A673 (cell line): Measurements from ENCODE around the gene DNAI7. TPM values are rescaled to one million over a fixed set of nuclear protein-coding genes. Genes with fewer than 3 reads are reported as not detected.

Source experiments
- BruUV-seq: library from RNA; stranded (reverse); fragments of 400-500 nt; replicated peaks from 2 replicates; lab custom pipeline; 2021; lab: Mats Ljungman, UMichigan
- CTCF ChIA-PET: fragments of 300-600 bp; sonication (Branson Sonifier 250); formaldehyde crosslinking; loops from one replicate; lab custom pipeline; 2022; ENCODE audit warnings: antibody characterized with exemption; lab: Charles Lee
- POLR2A ChIA-PET: fragments of 300-600 bp; sonication (Branson Sonifier 250); formaldehyde crosslinking; loops from one replicate; lab custom pipeline; 2022; ENCODE audit warnings: antibody characterized with exemption; ENCODE audit not compliant: low non-redundant PET; lab: Charles Lee
- DNase-seq: peaks from one replicate; pipeline ENCODE4 v3.0.0-alpha.2; 2015; ENCODE audit warnings: low spot score
- H3K27ac ChIP-seq: fragments of 200-600 bp; sonication (generic); 2 replicates; pipeline ENCODE4 v1.5.1; 2016; ENCODE audit warnings: mixed run types, low read depth, mild to moderate bottlenecking, mixed read lengths, antibody characterized with exemption, low read length; ENCODE audit not compliant: poor library complexity, severe bottlenecking
- H3K27me3 ChIP-seq: fragments of 200-600 bp; sonication (generic); replicated peaks from 2 replicates; pipeline ENCODE4 v1.6.1; 2017; ENCODE audit warnings: mixed run types, low read depth, mild to moderate bottlenecking, mixed read lengths, antibody characterized with exemption, low read length; ENCODE audit not compliant: insufficient read depth, poor library complexity
- H3K36me3 ChIP-seq: fragments of 200-600 bp; sonication (generic); 2 replicates; pipeline ENCODE4 v1.6.1; 2016; ENCODE audit warnings: mixed run types, mild to moderate bottlenecking, mixed read lengths, antibody characterized with exemption, low read length; ENCODE audit not compliant: insufficient read depth, poor library complexity, severe bottlenecking
- H3K4me1 ChIP-seq: fragments of 200-600 bp; sonication (generic); 2 replicates; pipeline ENCODE4 v1.6.1; 2017; ENCODE audit warnings: mixed run types, mild to moderate bottlenecking, mixed read lengths, antibody characterized with exemption, low read length; ENCODE audit not compliant: insufficient read depth, poor library complexity, severe bottlenecking
- H3K4me3 ChIP-seq: fragments of 200-600 bp; sonication (generic); 2 replicates; pipeline ENCODE4 v1.5.1; 2016; ENCODE audit warnings: low read depth, mixed run types, mild to moderate bottlenecking, mixed read lengths, low read length; ENCODE audit not compliant: poor library complexity, severe bottlenecking
- H3K9me3 ChIP-seq: fragments of 200-600 bp; sonication (generic); 2 replicates; pipeline ENCODE4 v1.6.1; 2016; ENCODE audit warnings: mixed run types, low read depth, mild to moderate bottlenecking, mixed read lengths, antibody characterized with exemption, low read length; ENCODE audit not compliant: poor library complexity, severe bottlenecking
- EZH2 ChIP-seq: fragments of 200-600 bp; sonication (generic); IDR thresholded peaks from 2 replicates; pipeline ENCODE4 v1.6.1; 2017; ENCODE audit warnings: borderline replicate concordance, low read depth, mild to moderate bottlenecking, mixed read lengths, antibody characterized with exemption, low read length; ENCODE audit not compliant: poor library complexity, severe bottlenecking
- intact Hi-C: fragments of 100-400 bp; cut with micrococcal nuclease; formaldehyde crosslinking; loops from one replicate; pipeline ENCODE4 v1.10.0; 2022; ENCODE audit not compliant: unreplicated experiment
- total RNA-seq: library from RNA; stranded (reverse); gene quantifications from 2 replicates; pipeline ENCODE4 v1.2.3, GENCODE V29; 2021
- TF ChIP-seq, protein P1 (sequence below): fragments of 300-800, 200-600 bp; sonication (generic); conservative IDR thresholded peaks from 2 replicates; pipeline ENCODE4 v1.5.1; 2017; ENCODE audit warnings: low read depth, mild to moderate bottlenecking, antibody characterized with exemption, low read length, moderate library complexity, mixed read lengths

Gene DNAI7
- total RNA-seq, 1 experiment from 2014 or later = 0.73 TPM

DNA sequence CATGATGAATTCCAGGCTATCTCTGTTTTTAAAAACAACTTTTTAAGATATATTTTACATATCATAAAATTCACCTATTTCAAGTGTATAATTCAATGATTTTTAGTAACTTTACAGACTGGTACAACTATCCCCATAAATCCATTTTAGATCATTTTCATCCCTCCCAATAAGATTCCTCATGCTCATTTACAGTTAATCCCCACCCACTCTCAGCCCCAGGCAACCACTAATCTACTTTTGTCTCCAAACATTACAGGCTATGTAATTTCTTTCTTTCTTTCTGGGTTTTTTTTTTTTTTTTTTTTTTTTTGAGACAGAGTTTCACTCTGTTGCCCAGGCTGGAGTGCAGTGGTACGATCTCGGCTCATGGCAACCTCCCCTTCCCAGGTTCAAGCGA, 81.3 kb downstream of the DNAI7 start:
- CTCF ChIA-PET = no interaction called here

DNA sequence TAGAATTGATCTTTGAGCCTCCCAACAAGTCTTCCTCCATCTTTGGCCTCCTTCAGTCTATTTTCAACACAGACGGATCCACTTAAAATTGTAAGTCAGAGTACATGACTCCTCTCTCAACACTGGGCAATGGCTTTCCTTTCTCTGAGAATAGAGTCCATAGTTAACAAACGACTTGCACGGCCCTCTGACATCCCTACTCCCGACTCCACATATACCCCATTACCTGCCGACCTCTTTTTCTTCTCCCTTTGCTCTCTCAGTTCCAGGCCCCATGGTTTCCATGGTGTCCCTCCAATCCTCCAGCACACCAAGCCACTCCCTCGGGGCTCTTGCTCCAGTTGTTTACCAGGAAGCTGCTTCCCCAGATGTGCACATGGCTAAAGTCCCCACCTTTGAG, 84.7 kb downstream of the DNAI7 start:
- H3K9me3 ChIP-seq = no peaks in the 10 kb centered on the region
- H3K27ac ChIP-seq = no peak overlapping the region
- intact Hi-C loops = no loop called here
- H3K27me3 ChIP-seq = no peaks in the 10 kb centered on the region
- no peak for DNase-seq
- CTCF ChIA-PET = no interaction called here
- H3K4me1 ChIP-seq = no peaks in the 10 kb centered on the region
- H3K36me3 ChIP-seq = no peaks in the 10 kb centered on the region
- POLR2A ChIA-PET = no interaction called here
- H3K4me3 ChIP-seq = no peak overlapping the region
- BruUV-seq = no TSS peak
- TF ChIP-seq EZH2 = no peak
- TF ChIP-seq, protein P1, sequence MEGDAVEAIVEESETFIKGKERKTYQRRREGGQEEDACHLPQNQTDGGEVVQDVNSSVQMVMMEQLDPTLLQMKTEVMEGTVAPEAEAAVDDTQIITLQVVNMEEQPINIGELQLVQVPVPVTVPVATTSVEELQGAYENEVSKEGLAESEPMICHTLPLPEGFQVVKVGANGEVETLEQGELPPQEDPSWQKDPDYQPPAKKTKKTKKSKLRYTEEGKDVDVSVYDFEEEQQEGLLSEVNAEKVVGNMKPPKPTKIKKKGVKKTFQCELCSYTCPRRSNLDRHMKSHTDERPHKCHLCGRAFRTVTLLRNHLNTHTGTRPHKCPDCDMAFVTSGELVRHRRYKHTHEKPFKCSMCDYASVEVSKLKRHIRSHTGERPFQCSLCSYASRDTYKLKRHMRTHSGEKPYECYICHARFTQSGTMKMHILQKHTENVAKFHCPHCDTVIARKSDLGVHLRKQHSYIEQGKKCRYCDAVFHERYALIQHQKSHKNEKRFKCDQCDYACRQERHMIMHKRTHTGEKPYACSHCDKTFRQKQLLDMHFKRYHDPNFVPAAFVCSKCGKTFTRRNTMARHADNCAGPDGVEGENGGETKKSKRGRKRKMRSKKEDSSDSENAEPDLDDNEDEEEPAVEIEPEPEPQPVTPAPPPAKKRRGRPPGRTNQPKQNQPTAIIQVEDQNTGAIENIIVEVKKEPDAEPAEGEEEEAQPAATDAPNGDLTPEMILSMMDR = no peak

More for the DNA sequence above, 81.3 kb downstream of the DNAI7 start:
- no TSS peak for BruUV-seq
- DNase-seq = peak; percentile 17
- no peak for TF ChIP-seq EZH2
- TF ChIP-seq, protein P1 = no peak
- Histone ChIP-seq H3K27ac (no peak overlapping the region), H3K9me3 (no peaks in the 10 kb centered on the region), H3K4me1 (no peaks in the 10 kb centered on the region), H3K27me3 (no peaks in the 10 kb centered on the region), H3K4me3 (no peak overlapping the region), H3K36me3 (no peaks in the 10 kb centered on the region)
- POLR2A ChIA-PET = no interaction called here
- intact Hi-C loops = no loop called here

DNA sequence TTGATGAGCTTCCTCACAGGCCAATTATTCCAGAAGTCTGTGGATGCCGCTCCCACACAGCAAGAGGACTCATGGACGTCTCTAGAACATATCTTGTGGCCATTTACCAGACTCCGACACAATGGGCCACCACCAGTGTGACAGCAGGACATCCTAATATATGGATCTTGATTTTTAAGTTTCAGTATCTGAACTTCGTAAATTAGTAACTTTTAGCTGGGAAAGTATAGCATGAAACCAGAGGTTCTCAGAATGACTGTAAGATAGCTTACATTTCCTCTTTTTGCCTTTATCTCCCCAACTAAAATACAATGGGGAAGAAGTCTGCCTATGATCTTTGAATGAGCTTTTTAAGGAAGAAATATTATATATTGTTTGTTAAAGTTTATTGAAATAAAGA, 87.0 kb downstream of the DNAI7 start:
- ChIA-PET POLR2A (no interaction called here), CTCF (no interaction called here)
- intact Hi-C loops = no loop called here

More for the DNA sequence above, 87.0 kb downstream of the DNAI7 start:
- Histone ChIP-seq H3K36me3 (no peaks in the 10 kb centered on the region), H3K4me3 (no peak overlapping the region), H3K27me3 (no peaks in the 10 kb centered on the region), H3K4me1 (no peaks in the 10 kb centered on the region), H3K9me3 (no peaks in the 10 kb centered on the region), H3K27ac (no peak overlapping the region)
- no TSS peak for BruUV-seq
- DNase-seq = no peak
- TF ChIP-seq EZH2 = no peak
- TF ChIP-seq, protein P1 = no peak
